HepG2 (cell line): ENCODE results near the gene PDXDC1. TPM values are rescaled to one million over a fixed set of nuclear protein-coding genes. Genes with fewer than 3 reads are reported as not detected.

Experiments used
- ATAC-seq: fragments of 200-7000 bp; cut with Tn5 transposase; 3 replicates; pipeline ENCODE4 v1.9.1; 2020; ENCODE audit warnings: mild to moderate bottlenecking, moderate library complexity
- BruUV-seq: library from RNA; stranded (reverse); fragments of 400-500 nt; replicated peaks from 2 replicates; lab custom pipeline; 2021; lab: Mats Ljungman, UMichigan
- CTCF ChIA-PET: fragments of 300-600 bp; formaldehyde crosslinking; extraction: SDS; loops from one replicate; lab custom pipeline; 2021; ENCODE audit warnings: low total read pairs, inconsistent platforms, low intra/inter-chr PET ratio; lab: Yijun Ruan, JAX
- POLR2A ChIA-PET: fragments of 350-600 bp; sonication (Branson Sonifier 250); formaldehyde crosslinking; loops from one replicate; lab custom pipeline; 2020; ENCODE audit warnings: antibody characterized with exemption, inconsistent platforms; lab: Yijun Ruan, JAX
- DNase-seq: peaks from one replicate; pipeline ENCODE4 v3.0.0-alpha.2; 2015; ENCODE audit warnings: low spot score
- FAIRE-seq: peaks from 3 replicates; lab custom pipeline; 2011; peaks lifted over from hg19 to GRCh38; lab: Jason Lieb, UNC
- H2AFZ ChIP-seq: one replicate; pipeline ENCODE4 v1.6.1; 2011; ENCODE audit warnings: low read length, inconsistent platforms
- H3K27ac ChIP-seq: fragments of 300-600 bp; 3 replicates; pipeline ENCODE4 v1.8.0; 2011; ENCODE audit warnings: mixed run types, mild to moderate bottlenecking, mixed read lengths, low read length, inconsistent platforms; ENCODE audit not compliant: insufficient read depth; ENCODE audit errors: extremely low read length
- H3K27me3 ChIP-seq, 2 experiments: fragments of 200-600 bp in 1 of 2; 2 replicates in 1 of 2; 3 replicates in 1 of 2; pipeline versions ENCODE4 v1.6.0 to v1.8.0; 2011; ENCODE audit warnings: low read length in 2 of 2, mild to moderate bottlenecking in 2 of 2, moderate library complexity in 2 of 2, inconsistent platforms in 1 of 2; ENCODE audit not compliant: insufficient read depth in 2 of 2, control insufficient read depth in 1 of 2
- H3K36me3 ChIP-seq, 2 experiments: fragments of 200-600 bp in 1 of 2; replicated peaks in 1 of 2; 2 replicates in 1 of 2; 3 replicates in 1 of 2; pipeline versions ENCODE4 v1.5.1 to v1.8.0; 2011; ENCODE audit warnings: low read length in 2 of 2, inconsistent platforms in 1 of 2; ENCODE audit not compliant: insufficient read depth in 2 of 2, control insufficient read depth in 1 of 2
- H3K4me1 ChIP-seq: 2 replicates; pipeline ENCODE4 v1.5.1; 2012; ENCODE audit warnings: low read length, inconsistent platforms; ENCODE audit not compliant: insufficient read depth
- H3K4me2 ChIP-seq: 2 replicates; pipeline ENCODE4 v1.6.0; 2011; ENCODE audit warnings: low read depth, low read length, inconsistent platforms
- H3K4me3 ChIP-seq, 3 experiments: fragments of 200-600 bp in 1 of 3; sonication (generic), shearing (Covaris generic) in 1 of 3; replicated peaks in 1 of 3; 2 replicates each; pipeline ENCODE4 v1.5.1; 2011 to 2016; ENCODE audit warnings: low read length in 3 of 3, inconsistent platforms in 2 of 3, low read depth in 2 of 3, mild to moderate bottlenecking in 2 of 3, control low read depth in 1 of 3, mixed read lengths in 1 of 3; ENCODE audit not compliant: insufficient read depth in 1 of 3
- H3K79me2 ChIP-seq: one replicate; pipeline ENCODE4 v1.6.1; 2011; ENCODE audit warnings: low read length, inconsistent platforms; ENCODE audit not compliant: insufficient read depth
- H3K9ac ChIP-seq: 2 replicates; pipeline ENCODE4 v1.6.0; 2011; ENCODE audit warnings: mild to moderate bottlenecking, low read depth, low read length, inconsistent platforms; ENCODE audit not compliant: insufficient read depth
- H3K9me3 ChIP-seq: 2 replicates; pipeline ENCODE4 v1.5.1; 2012; ENCODE audit warnings: mild to moderate bottlenecking, low read length
- H4K20me1 ChIP-seq: 2 replicates; pipeline ENCODE4 v1.6.0; 2011; ENCODE audit warnings: inconsistent platforms, mild to moderate bottlenecking, low read length, moderate library complexity; ENCODE audit not compliant: insufficient read depth
- AFF4 ChIP-seq: sonication (generic); formaldehyde crosslinking; IDR thresholded peaks from 2 replicates; pipeline ENCODE4 v1.4.0; 2020; ENCODE audit warnings: missing genetic modification reagents
- GABPB1 ChIP-seq: IDR thresholded peaks from 2 replicates; pipeline ENCODE4 v1.6.1; 2016; ENCODE audit warnings: mild to moderate bottlenecking, missing genetic modification reagents, moderate library complexity, missing compliant biosample characterization
- MXD4 ChIP-seq: IDR thresholded peaks from 2 replicates; pipeline ENCODE4 v1.6.1; 2016; ENCODE audit warnings: mild to moderate bottlenecking, missing biosample characterization, missing genetic modification reagents
- NR2C2 ChIP-seq: sonication (generic); formaldehyde crosslinking; IDR thresholded peaks from 2 replicates; pipeline ENCODE4 v1.4.0; 2020; ENCODE audit warnings: missing genetic modification reagents, mild to moderate bottlenecking, moderate library complexity, borderline replicate concordance
- NR2F6 ChIP-seq, 2 experiments: IDR thresholded peaks; 2 replicates each; pipeline ENCODE4 v1.6.1; 2016; ENCODE audit warnings: antibody characterized with exemption in 1 of 2, mild to moderate bottlenecking in 1 of 2
- STAT6 ChIP-seq: sonication (generic); formaldehyde crosslinking; IDR thresholded peaks from 2 replicates; pipeline ENCODE4 v1.4.0; 2020; ENCODE audit warnings: missing genetic modification reagents, mild to moderate bottlenecking, borderline replicate concordance
- SUZ12 ChIP-seq: fragments of 150-350 bp; IDR thresholded peaks from 2 replicates; pipeline ENCODE4 v1.6.1; 2014; ENCODE audit warnings: low read depth, low read length
- TARDBP ChIP-seq: sonication (generic); formaldehyde crosslinking; IDR thresholded peaks from 2 replicates; pipeline ENCODE4 v1.8.0; 2022; ENCODE audit warnings: mild to moderate bottlenecking, missing genetic modification reagents
- ZFP91 ChIP-seq: sonication (generic); formaldehyde crosslinking; IDR thresholded peaks from 2 replicates; pipeline ENCODE4 v1.9.0; 2022; ENCODE audit warnings: missing genetic modification reagents, mild to moderate bottlenecking, borderline replicate concordance
- ZNF761 ChIP-seq: sonication (generic); formaldehyde crosslinking; conservative IDR thresholded peaks from 2 replicates; pipeline ENCODE4 v1.4.0; 2020; ENCODE audit warnings: mild to moderate bottlenecking, missing genetic modification reagents
- WGBS: methylation state at CpG from one replicate; pipeline ENCODE4 v1.1.6; 2017; ENCODE audit warnings: low lambda C conversion rate; 5-methylcytosine and 5-hydroxymethylcytosine counted together
- in situ Hi-C: cut with HindIII; loops from 2 replicates; pipeline ENCODE4 v1.10.0; 2017; ENCODE audit warnings: low pct_unique_long_range_greater_than_20kb; ENCODE audit not compliant: extremely low pct_ligation_motif_present
- intact Hi-C: fragments of 100-400 bp; cut with micrococcal nuclease; formaldehyde crosslinking; loops from one replicate; pipeline ENCODE4 v1.10.0; 2022; ENCODE audit not compliant: unreplicated experiment
- polyA plus RNA-seq, 8 experiments: library from polyadenylated mRNA; depleted of rRNA in 3 of 8; stranded (reverse) in 7 of 8; unstranded in 1 of 8; fragments of >200 nt; fragmentation: Illumina TruSeq in 4 of 8; extraction: Trizol in 4 of 8; gene quantifications; 2 replicates each; pipeline versions ENCODE4 v1.2.1 to v1.2.3, GENCODE V29; 2011 to 2016; ENCODE audit warnings: low read depth in 4 of 8, missing spikeins in 1 of 8, mixed read lengths in 1 of 8; ENCODE audit not compliant: insufficient read depth in 1 of 8
- total RNA-seq, 5 experiments: library from RNA; depleted of rRNA; stranded (reverse); fragments of >200 nt; fragmentation: Illumina TruSeq; extraction: Trizol; gene quantifications; 2 replicates each; pipeline ENCODE4 v1.2.3, GENCODE V29; 2016; ENCODE audit warnings: low read depth in 1 of 5

The PDXDC1 gene
- total and polyA plus RNA-seq, 2 of the 13 experiments (the other 11 are each of a cell fraction or from before 2014, with no cell fraction given) = 133 to 169 TPM

- Histone ChIP-seq H3K36me3 (peaks cover 19 to 40% of the 10 kb centered on the region in 2 experiments), H4K20me1 (no peaks in the 10 kb centered on the region), H3K4me1 (peaks cover 51% of the 10 kb centered on the region), H3K9ac (peak overlapping the region; percentile 6; the same call in 1 of the 2 replicates), H3K27ac (peak overlapping the region; percentile 48), H3K79me2 (peaks cover 26% of the 10 kb centered on the region), H2AFZ (no peak overlapping the region), H3K4me3 (0 out of 6 replicates have a peak overlapping the region, but pooled peaks of 1 of the 3 experiments have one; percentile 1), H3K27me3 (no peaks in the 10 kb centered on the region; a peak in 1 of 5 replicates), H3K4me2 (peak overlapping the region; percentile 34; the same call in 1 of the 2 replicates), H3K9me3 (no peaks in the 10 kb centered on the region)
- ChIA-PET POLR2A (interaction anchor here (1.1 to 3.2 kb wide), 3 partner anchors 9 to 36 kb away, joined by 3 to 17 read pairs (median 5); partner anchors contain the start of gene RRN3), CTCF (no interaction called here)
- WGBS = 46% methylated on average over 7 of the region's 7 CpGs
- ATAC-seq = peak; percentile 2; the same call in 1 of the 3 replicates
- no peak for FAIRE-seq
- DNase-seq = no peak
- intact Hi-C loops (no loop called here), in situ Hi-C loops (loop anchor here (25.0 kb wide), 1 partner anchor 171 kb away; no protein-coding TSS in a partner anchor)
- BruUV-seq = no TSS peak
- TF ChIP-seq TARDBP (0 out of 2 replicates have a peak, but pooled peaks have one; percentile 28), NR2F6 (IDR thresholded peaks at IDR 0.05) (peak; percentile 71), NR2F6 (CRISPR knock-in tag; IDR thresholded peaks at IDR 0.05) (peak; percentile 47; the same call in 1 of the 2 replicates), AFF4 (CRISPR knock-in tag) (no peak), ZNF761 (CRISPR knock-in tag) (no peak), GABPB1 (CRISPR knock-in tag) (0 out of 2 replicates have a peak, but pooled peaks have one; percentile 7), ZFP91 (CRISPR knock-in tag) (0 out of 2 replicates have a peak, but pooled peaks have one; percentile 34), NR2C2 (CRISPR knock-in tag) (0 out of 2 replicates have a peak, but pooled peaks have one; percentile 35), SUZ12 (no peak), STAT6 (CRISPR knock-in tag) (peak; percentile 56; the same call in 1 of the 2 replicates), MXD4 (CRISPR knock-in tag) (0 out of 2 replicates have a peak, but pooled peaks have one; percentile 25)
Observed at GRCh38 chr16:15057681-15058417, 83.0 kb downstream of the PDXDC1 start.
